NCI-H1105 (cell line): ENCODE measurements around the gene CCNO.

Source experiments
- DNase-seq: peaks from one replicate; lab custom pipeline; 2025; lab: John Stamatoyannopoulos, UW

Gene CCNO

GRCh38 chr5:55222985-55223811 lies 10.2 kb downstream of the CCNO start:
- DNase-seq = no peak

GRCh38 chr5:55222092-55222984 lies 11.1 kb downstream of the CCNO start:
- no peak for DNase-seq

GRCh38 chr5:55220433-55221185 lies 12.8 kb downstream of the CCNO start:
- no peak for DNase-seq

GRCh38 chr5:55219770-55220169 lies 13.6 kb downstream of the CCNO start:
- DNase-seq = no peak

DNA sequence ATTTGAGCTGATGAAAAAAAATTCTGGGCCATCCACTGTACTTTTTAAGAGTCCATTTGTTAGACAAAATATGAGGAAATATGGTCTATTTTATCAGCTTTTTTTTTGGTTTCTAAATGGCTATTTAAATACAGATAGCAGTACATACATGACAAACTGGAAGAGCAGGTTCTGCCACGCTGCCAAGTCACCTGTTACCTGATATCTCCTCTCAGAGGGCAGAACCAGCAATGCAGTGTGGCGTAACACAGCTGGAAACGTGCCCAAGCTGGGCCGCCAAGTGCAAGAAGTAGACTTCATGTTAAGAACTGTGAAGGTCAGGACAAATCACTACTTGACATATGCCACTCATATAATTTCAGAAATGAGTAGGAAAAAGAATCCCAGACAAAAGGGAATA lies 14.4 kb downstream of the CCNO start:
- peak; percentile 76 for DNase-seq

DNA sequence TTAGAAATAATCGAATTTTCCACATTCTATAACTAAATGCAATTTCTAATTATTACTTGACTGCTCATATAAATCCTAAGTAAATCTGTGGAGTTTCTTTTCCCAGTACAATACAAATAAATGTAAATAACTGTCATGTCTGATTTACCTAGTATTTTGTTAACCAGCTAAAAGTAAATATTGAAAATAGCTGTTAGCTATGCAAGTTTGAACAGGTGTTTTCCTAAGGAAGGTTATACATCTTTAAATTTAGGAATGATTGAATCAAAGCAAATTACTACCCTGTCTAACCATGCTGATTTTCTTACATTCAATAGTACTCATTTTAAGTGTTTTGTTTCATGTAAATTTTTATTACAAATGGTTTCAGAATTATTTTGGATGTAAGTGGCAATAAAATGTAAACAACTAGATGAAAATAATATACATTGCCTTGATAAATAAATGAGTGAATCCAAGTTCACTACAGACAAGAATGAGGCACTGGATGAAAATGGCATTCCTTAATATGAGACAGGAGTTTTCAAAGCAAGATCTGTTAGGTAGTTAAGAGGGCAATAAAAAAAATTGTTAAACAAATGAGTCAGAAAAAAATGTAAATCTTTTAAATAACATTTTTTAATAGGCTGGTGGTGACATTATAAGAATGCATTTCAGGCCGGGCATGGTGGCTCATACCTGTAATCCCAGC lies 22.1 kb downstream of the CCNO start:
- DNase-seq = no peak

DNA sequence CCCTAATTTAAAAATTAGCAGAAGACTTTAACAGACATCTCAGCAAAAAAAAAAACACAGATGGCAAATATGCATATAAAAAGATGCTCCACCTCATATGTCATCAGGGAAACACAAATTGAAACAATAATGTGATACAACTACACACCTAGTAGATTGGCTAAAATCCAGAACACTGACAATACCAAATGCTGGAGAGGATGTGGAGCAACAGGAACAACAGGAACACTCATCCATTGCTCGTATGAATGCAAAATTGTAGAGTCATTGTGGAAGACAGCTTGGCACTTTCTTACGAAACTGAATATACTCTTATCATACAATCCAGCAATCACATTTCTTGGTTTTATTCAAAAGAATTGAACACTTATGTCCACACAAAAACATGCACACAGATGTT lies 28.4 kb downstream of the CCNO start:
- no peak for DNase-seq

GRCh38 chr5:55191165-55191564 lies 42.2 kb downstream of the CCNO start:
- DNase-seq = no peak

DNA sequence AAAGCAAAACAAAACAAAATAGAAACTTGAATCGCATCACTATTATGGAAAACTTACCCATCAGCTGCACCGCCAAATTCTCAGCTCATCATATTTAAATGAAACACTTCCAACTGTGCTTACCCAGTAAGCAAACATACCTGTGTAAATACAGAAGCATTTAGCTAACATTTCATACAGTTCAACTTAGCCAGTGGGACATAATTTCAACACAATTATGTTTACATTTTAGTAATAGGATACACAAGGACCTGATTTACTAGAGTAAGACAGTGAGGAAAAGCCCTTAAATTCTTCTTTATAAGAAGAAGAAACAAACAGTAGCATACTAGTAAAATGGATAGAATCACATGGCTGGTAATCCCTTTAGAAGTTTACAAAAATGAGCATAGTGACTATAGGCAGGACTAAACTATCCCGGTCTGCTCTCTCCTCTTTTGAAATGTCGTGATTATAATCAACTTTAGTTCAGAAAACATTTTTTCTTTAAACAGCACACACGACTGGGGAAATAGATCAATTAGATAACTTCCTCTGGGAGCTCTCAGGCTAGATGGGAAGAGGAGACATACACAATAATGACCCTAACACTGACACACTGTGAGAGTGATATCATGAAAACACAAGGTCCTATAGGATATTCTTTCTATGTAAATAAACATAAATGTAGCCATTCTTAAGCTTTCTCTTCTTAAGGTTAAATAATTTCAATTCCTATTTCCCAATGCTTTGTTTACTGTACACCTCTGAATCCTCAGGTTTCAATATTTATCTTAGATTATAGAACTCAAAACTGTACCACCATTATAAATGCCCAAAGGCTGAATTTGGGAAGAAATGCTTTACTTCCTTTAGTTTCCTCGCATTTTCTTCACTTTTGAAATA lies 44.5 kb downstream of the CCNO start:
- DNase-seq = no peak

DNA sequence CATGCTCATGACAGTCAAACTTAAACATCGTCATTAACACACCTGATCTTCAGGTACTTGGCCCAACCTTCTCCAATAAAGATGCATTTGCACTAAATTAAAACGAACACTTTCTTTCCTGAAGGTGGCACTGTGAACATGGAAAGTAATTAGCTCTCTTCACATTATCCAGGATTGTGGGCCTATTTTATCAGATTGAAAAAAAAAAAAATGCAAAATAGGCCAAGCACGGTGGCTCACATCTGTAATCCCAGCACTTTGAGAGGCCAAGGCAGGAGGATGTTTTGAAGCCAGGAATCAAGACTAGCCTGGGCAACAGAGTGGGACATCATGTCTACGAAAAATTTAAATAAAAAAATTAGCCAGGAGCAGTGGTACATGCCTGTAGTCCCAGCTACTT lies 46.0 kb downstream of the CCNO start:
- peak; percentile 28 for DNase-seq
